Kidney epithelial cell (primary cell): ENCODE data around the gene OR10A3. TPM values are rescaled to one million over a fixed set of nuclear protein-coding genes. Genes with fewer than 3 reads are reported as not detected.

Experiments
- DNase-seq: peaks from one replicate; pipeline ENCODE4 v3.0.0-alpha.2; 2010; ENCODE audit warnings: low read depth
- H3K27me3 ChIP-seq: 2 replicates; pipeline ENCODE4 v1.6.0; 2011; ENCODE audit warnings: low read length; ENCODE audit not compliant: control insufficient read depth, insufficient read depth
- H3K36me3 ChIP-seq: 2 replicates; pipeline ENCODE4 v1.5.1; 2011; ENCODE audit warnings: low read length; ENCODE audit not compliant: control insufficient read depth, insufficient read depth
- H3K4me3 ChIP-seq: 2 replicates; pipeline ENCODE4 v1.5.1; 2011; ENCODE audit warnings: low read depth, mild to moderate bottlenecking, control low read depth, low read length
- total RNA-seq: library from RNA; depleted of rRNA; stranded (reverse); fragments of >200 nt; gene quantifications from 2 replicates; pipeline ENCODE4 v1.2.3, GENCODE V29; 2015
- TF ChIP-seq, protein P1 (sequence below): IDR thresholded peaks from 2 replicates; pipeline ENCODE4 v1.5.1; 2011; ENCODE audit warnings: mild to moderate bottlenecking, moderate library complexity, low read length, control low read depth, inconsistent platforms; ENCODE audit not compliant: insufficient read depth, poor library complexity, severe bottlenecking

Gene OR10A3
- total RNA-seq, 1 donor from 2014 or later, result not detected

DNA sequence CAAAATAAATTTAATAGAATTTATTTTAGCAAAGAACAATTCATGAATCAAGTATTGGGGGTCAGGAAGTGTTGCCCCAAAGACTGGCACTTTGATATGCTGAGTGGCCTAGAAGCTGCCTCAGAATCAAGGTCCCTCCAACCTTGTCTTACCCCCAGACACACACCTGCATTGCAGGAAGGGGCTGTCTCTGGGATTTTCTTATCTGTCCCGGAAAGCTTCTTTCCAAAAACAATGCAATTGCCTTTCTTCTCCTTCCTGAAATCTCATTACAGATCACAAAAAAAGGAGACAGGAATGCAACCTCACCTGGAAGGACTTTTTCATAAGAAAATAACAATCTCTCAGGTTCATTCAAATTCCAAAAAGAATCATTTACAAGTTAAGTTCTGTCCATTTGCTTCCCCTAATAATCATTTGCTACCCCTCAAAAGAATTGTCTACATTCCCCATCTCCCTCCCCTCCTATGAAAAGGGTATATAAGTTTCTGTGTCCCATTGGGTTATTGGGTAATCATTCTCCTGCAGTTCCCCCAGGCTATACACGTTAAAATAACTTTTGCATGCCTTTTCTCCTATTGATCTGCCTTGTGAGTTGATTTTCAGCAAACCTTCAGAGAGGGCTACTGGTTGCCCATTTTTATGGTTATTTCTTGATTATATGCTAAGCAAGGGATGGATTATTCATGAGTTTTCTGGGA, 31.8 kb downstream of the OR10A3 start:
- no peaks in the 10 kb centered on the region for H3K27me3 ChIP-seq
- H3K4me3 ChIP-seq, result no peak overlapping the region
- no peaks in the 10 kb centered on the region for H3K36me3 ChIP-seq
- DNase-seq, result no peak
- TF ChIP-seq, protein P1, sequence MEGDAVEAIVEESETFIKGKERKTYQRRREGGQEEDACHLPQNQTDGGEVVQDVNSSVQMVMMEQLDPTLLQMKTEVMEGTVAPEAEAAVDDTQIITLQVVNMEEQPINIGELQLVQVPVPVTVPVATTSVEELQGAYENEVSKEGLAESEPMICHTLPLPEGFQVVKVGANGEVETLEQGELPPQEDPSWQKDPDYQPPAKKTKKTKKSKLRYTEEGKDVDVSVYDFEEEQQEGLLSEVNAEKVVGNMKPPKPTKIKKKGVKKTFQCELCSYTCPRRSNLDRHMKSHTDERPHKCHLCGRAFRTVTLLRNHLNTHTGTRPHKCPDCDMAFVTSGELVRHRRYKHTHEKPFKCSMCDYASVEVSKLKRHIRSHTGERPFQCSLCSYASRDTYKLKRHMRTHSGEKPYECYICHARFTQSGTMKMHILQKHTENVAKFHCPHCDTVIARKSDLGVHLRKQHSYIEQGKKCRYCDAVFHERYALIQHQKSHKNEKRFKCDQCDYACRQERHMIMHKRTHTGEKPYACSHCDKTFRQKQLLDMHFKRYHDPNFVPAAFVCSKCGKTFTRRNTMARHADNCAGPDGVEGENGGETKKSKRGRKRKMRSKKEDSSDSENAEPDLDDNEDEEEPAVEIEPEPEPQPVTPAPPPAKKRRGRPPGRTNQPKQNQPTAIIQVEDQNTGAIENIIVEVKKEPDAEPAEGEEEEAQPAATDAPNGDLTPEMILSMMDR, result no peak

DNA sequence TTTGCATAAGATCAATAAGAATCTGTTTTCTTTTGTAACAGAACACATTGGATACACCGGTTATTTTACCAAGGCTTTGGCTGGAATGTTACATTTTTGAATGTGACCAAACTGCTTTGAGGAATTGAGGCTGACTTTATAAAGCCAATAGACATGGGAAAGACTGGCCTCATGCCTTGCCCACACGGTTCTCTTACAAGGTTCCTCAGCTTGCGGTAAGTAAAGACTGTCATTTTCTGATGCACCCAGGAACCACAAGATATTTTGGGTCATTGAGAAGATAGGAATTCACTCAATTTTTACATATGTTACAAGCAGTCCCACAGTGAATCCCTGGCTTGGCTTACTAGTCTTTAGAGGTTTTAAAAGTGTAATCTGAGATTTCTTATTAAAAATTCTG, 34.4 kb downstream of the OR10A3 start:
- TF ChIP-seq, protein P1, result no peak
- Histone ChIP-seq H3K36me3 (no peaks in the 10 kb centered on the region), H3K4me3 (no peak overlapping the region), H3K27me3 (no peaks in the 10 kb centered on the region)
- DNase-seq, result no peak

DNA sequence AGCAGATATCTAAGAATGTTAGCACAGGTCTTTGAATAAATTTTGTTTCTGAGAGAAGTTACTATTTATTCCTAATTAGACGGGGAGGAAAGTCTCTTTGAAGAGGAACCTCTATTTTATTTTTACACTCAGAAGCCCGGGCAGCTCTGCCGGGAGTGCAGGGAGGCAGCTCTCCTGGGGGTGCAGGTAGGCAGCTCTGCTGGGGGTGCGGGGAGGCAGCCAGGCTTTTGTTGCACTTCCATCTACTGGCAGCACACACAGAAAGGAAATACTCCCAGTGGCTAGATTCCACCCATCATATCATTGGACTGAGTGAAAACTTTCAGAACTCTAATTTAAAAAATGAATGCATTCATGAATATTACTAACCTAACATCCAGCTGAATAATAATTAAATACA, 35.0 kb downstream of the OR10A3 start:
- Histone ChIP-seq H3K27me3 (no peaks in the 10 kb centered on the region), H3K36me3 (no peaks in the 10 kb centered on the region), H3K4me3 (no peak overlapping the region)
- TF ChIP-seq, protein P1, result no peak
- no peak for DNase-seq

DNA sequence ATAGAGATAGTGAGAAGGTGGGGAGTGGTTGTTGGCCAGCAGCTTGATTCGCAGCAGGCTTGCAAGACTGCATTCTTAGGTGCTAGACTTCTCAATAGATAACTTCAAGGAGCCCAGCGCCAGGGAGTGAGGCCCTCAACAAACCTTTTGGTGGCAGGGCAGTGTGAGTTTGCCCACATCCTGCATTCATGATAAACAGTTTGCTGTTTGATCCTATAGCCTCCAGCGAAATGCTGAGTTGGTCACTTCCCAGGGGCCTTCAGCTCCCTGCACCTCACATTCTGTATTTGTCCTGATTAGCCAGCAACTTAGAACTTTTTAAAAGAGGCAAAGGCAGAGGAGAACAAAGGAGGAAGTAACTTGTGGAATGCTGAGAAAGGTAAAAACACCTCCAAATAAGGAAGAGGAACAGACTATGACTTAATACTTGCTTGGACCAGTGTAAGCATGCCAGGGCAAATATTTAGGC, 35.5 kb downstream of the OR10A3 start:
- Histone ChIP-seq H3K4me3 (no peak overlapping the region), H3K27me3 (no peaks in the 10 kb centered on the region), H3K36me3 (no peaks in the 10 kb centered on the region)
- DNase-seq, result no peak
- TF ChIP-seq, protein P1, result no peak

DNA sequence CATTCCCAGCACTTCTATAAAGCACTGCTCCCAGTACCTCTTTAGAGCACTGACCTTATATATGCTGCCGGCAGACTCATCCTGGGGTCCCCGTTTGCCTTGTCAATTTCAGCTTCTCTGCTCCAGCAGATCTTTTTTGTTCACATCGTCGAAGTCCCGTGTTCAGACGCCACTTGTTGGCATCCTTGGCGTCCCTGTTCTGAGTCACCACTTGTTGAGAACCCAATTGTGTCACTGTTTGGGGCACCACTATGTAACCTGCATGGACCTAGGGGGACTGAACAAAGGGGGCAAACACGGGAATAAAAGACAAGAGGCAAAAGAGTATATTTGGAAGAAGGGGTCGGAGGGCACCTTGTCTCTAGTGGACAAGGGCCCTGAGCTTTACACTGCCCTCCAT, 36.0 kb downstream of the OR10A3 start:
- TF ChIP-seq, protein P1, result no peak
- H3K4me3 ChIP-seq, result no peak overlapping the region
- no peaks in the 10 kb centered on the region for H3K27me3 ChIP-seq
- no peaks in the 10 kb centered on the region for H3K36me3 ChIP-seq
- DNase-seq, result no peak

DNA sequence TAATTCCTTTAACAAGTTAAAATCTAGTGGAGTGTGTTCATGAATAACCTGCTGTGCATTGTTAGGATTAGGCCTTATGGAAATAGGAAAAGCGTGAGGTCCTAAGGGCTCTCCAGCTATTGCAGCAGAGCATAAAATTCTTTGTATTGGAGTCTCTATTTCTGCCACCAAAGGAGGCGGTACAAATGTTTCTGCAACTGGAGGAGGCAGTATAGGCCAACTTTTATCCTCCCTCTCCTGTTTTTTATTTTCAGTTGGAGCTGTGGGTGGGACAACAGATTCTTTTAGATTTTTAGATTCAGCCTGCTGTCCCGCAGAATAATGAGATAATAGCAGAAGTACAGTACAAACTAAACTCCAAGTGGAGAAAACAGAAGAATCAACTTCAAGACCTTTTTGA, 36.6 kb downstream of the OR10A3 start:
- Histone ChIP-seq H3K4me3 (no peak overlapping the region), H3K27me3 (no peaks in the 10 kb centered on the region), H3K36me3 (no peaks in the 10 kb centered on the region)
- TF ChIP-seq, protein P1, result peak; percentile 3
- DNase-seq, result no peak
